Lower leg skin (tissue), 4 donors: ENCODE data around the gene MEI1. TPM values are rescaled to one million over a fixed set of nuclear protein-coding genes. Genes with fewer than 3 reads are reported as not detected.

Source experiments
- DNase-seq, 2 donors: peaks; one replicate each; pipeline ENCODE4 v3.0.0-alpha.2; 2019; ENCODE audit warnings: low spot score in 2 of 2
- H3K4me3 ChIP-seq: fragments of 200-600 bp; sonication (generic); 2 replicates; pipeline ENCODE4 v1.5.1; 2017; ENCODE audit warnings: mild to moderate bottlenecking, low read depth; ENCODE audit not compliant: poor library complexity, severe bottlenecking
- POLR2A ChIP-seq, 2 donors: fragments of 450-650 bp; IDR thresholded peaks; one replicate each; pipeline ENCODE4 v1.6.1; 2016 to 2017; ENCODE audit warnings: antibody characterized with exemption in 2 of 2, mild to moderate bottlenecking in 1 of 2, moderate library complexity in 1 of 2
- WGBS, 2 donors: methylation state at CpG; one replicate each; pipeline ENCODE4 v1.1.5; 2018; 5-methylcytosine and 5-hydroxymethylcytosine counted together
- intact Hi-C: fragments of 100-400 bp; cut with DNase I; formaldehyde crosslinking; loops from one replicate; pipeline ENCODE4 v1.15.0; 2023; ENCODE audit warnings: low total_unique reads
- total RNA-seq, 4 donors: library from RNA; depleted of rRNA; stranded (reverse); fragments of >200 nt; gene quantifications; one replicate each; pipeline ENCODE4 v1.1.0, GENCODE V29; 2016
- TF ChIP-seq, protein P1 (sequence below), 3 donors: fragments of 450-650 bp; IDR thresholded peaks; one replicate each; pipeline ENCODE4 v1.5.1; 2016; ENCODE audit warnings: antibody characterized with exemption in 3 of 3, mild to moderate bottlenecking in 3 of 3, moderate library complexity in 2 of 3

Gene MEI1
- 1 to 10 TPM in 2 of 4 donors, not detected in 2; 1.2 to 2.1 TPM for total RNA-seq

- 58 to 60% methylated on average over 58 to 59 of the region's 69 CpGs for WGBS, 2 donors
- no peak within 1 kb of the TSS for H3K4me3 ChIP-seq
- intact Hi-C loops: loop anchor here (10.0 kb wide), 1 partner anchor 245 kb away; the partner anchor contains the start of gene CENPM
- peak; percentile 54 to 95 for DNase-seq
- TF ChIP-seq, protein P1, sequence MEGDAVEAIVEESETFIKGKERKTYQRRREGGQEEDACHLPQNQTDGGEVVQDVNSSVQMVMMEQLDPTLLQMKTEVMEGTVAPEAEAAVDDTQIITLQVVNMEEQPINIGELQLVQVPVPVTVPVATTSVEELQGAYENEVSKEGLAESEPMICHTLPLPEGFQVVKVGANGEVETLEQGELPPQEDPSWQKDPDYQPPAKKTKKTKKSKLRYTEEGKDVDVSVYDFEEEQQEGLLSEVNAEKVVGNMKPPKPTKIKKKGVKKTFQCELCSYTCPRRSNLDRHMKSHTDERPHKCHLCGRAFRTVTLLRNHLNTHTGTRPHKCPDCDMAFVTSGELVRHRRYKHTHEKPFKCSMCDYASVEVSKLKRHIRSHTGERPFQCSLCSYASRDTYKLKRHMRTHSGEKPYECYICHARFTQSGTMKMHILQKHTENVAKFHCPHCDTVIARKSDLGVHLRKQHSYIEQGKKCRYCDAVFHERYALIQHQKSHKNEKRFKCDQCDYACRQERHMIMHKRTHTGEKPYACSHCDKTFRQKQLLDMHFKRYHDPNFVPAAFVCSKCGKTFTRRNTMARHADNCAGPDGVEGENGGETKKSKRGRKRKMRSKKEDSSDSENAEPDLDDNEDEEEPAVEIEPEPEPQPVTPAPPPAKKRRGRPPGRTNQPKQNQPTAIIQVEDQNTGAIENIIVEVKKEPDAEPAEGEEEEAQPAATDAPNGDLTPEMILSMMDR (IDR thresholded peaks at IDR 0.05): no peak
- TF ChIP-seq POLR2A (IDR thresholded peaks at IDR 0.05): no peak
These were observed at the start of gene MEI1 for GRCh38 chr22:41699264-41700107. TSS of gene MEI1 (plus strand) at chr22:41699503. CDS start at chr22:41699539, 36 bp downstream.

DNA sequence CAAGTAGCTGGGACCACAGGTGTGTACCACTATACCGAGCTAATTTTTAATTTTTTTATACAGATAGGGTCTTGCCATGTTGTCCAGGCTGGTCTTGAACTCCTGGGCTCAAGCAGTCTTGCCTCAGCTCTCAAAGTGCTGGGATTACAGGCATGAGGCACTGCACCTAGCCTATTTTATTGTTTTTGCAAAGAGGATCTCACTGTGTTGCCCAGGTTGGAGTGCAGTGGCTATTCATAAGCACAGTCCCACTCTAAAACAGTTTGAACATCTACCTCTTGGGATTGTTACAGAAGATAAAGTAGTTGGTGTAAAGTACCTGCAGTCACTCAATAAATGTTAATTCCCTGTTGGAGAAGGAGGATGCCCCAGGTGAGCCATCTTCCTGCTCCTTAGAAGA, 49.1 kb upstream of the MEI1 start:
- intact Hi-C loops: no loop called here
- no peak overlapping the region for H3K4me3 ChIP-seq
- WGBS, 2 donors: 83 to 100% methylated on average over 1 of the region's 1 CpG
- no peak for DNase-seq
- TF ChIP-seq, protein P1 (IDR thresholded peaks at IDR 0.05): no peak
- TF ChIP-seq POLR2A (IDR thresholded peaks at IDR 0.05): no peak

GRCh38 chr22:41650821-41651220, 48.5 kb upstream of the MEI1 start:
- peak in 1 of 2 donors; percentile 61 for DNase-seq
- no peak overlapping the region for H3K4me3 ChIP-seq
- TF ChIP-seq, protein P1 (IDR thresholded peaks at IDR 0.05): no peak
- TF ChIP-seq POLR2A (IDR thresholded peaks at IDR 0.05): no peak
- intact Hi-C loops: no loop called here
- WGBS, 2 donors: 94 to 95% methylated on average over 11 of the region's 11 CpGs

- intact Hi-C loops: no loop called here
- no peak for DNase-seq
- 95 to 98% methylated on average over 3 of the region's 3 CpGs for WGBS, 2 donors
- H3K4me3 ChIP-seq: no peak overlapping the region
- TF ChIP-seq, protein P1 (IDR thresholded peaks at IDR 0.05): no peak
- no peak for TF ChIP-seq POLR2A (IDR thresholded peaks at IDR 0.05)
These were observed 45.0 kb upstream of the MEI1 start for GRCh38 chr22:41654322-41654721.

DNA sequence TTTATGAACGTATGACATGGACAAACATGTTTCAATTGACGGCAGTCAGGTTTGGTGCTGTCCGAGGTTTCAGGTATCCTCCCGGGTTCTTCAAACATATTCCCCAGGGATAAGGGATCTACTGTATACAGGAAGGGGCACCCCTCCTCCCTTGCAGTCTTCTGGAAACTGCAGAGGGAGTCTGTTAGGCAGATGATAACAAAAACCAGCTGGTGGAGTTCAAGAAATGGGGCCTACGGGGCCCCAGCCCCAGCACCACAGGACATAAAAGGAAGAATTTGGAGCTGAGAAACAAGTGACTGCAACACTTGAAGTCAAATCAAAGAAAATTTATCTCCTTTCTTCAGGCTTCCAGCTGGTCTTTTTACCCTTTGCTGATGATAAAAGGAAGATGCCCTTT, 42.7 kb upstream of the MEI1 start:
- DNase-seq: no peak
- no peak for TF ChIP-seq POLR2A (IDR thresholded peaks at IDR 0.05)
- TF ChIP-seq, protein P1 (IDR thresholded peaks at IDR 0.05): no peak
- WGBS, 2 donors: 67 to 79% methylated on average over 5 of the region's 5 CpGs
- intact Hi-C loops: no loop called here
- H3K4me3 ChIP-seq: no peak overlapping the region
